ENCODE data around the gene ACTA2.

Gene ACTA2

GRCh38 chr10:88944813-88945212 is 7.8 kb downstream of the ACTA2 start:
- no peak overlapping the region for H3K4me3 ChIP-seq (ENCODE audit: low read depth, low read length)
- TF ChIP-seq, protein P1, sequence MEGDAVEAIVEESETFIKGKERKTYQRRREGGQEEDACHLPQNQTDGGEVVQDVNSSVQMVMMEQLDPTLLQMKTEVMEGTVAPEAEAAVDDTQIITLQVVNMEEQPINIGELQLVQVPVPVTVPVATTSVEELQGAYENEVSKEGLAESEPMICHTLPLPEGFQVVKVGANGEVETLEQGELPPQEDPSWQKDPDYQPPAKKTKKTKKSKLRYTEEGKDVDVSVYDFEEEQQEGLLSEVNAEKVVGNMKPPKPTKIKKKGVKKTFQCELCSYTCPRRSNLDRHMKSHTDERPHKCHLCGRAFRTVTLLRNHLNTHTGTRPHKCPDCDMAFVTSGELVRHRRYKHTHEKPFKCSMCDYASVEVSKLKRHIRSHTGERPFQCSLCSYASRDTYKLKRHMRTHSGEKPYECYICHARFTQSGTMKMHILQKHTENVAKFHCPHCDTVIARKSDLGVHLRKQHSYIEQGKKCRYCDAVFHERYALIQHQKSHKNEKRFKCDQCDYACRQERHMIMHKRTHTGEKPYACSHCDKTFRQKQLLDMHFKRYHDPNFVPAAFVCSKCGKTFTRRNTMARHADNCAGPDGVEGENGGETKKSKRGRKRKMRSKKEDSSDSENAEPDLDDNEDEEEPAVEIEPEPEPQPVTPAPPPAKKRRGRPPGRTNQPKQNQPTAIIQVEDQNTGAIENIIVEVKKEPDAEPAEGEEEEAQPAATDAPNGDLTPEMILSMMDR (IDR thresholded peaks at IDR 0.05; ENCODE audit: low read depth, low read length), result no peak

- no peak overlapping the region for H3K4me3 ChIP-seq (ENCODE audit: low read depth, low read length)
- TF ChIP-seq, protein P1 (IDR thresholded peaks at IDR 0.05; ENCODE audit: low read depth, low read length), result no peak
These were observed 8.8 kb downstream of the ACTA2 start for GRCh38 chr10:88943778-88944177.

GRCh38 chr10:88941026-88941425 is 11.5 kb downstream of the ACTA2 start:
- TF ChIP-seq, protein P1 (IDR thresholded peaks at IDR 0.05; ENCODE audit: low read depth, low read length), result no peak

DNA sequence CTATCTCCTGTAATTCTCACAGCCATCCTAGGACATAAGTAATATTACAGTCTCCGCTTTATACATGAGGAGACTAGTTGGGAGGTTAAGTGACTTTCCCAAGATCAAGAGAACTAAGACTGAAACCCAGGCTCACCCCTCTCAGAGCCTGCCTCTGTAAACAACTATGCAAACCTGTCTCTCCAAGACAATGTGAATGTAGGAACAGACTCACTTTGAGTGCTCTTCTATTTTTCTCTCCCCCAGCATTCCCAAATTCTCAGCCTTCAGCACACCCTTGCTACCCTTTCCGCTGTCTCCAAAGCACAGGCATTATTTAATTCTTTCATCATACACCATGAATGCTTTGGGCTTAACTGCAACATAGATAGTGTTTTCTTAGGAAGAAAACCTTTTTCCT is 13.6 kb downstream of the ACTA2 start:
- H3K4me3 ChIP-seq (ENCODE audit: low read depth, low read length), result no peak overlapping the region
- TF ChIP-seq, protein P1 (IDR thresholded peaks at IDR 0.05; ENCODE audit: low read depth, low read length), result no peak

More at GRCh38 chr10:88941026-88941425, 11.5 kb downstream of the ACTA2 start:
- no peak overlapping the region for H3K4me3 ChIP-seq (ENCODE audit: low read depth, low read length)

GRCh38 chr10:88938039-88938438 is 14.5 kb downstream of the ACTA2 start:
- no peak overlapping the region for H3K4me3 ChIP-seq (ENCODE audit: low read depth, low read length)
- TF ChIP-seq, protein P1 (IDR thresholded peaks at IDR 0.05; ENCODE audit: low read depth, low read length), result no peak

GRCh38 chr10:88936656-88937055 is 15.9 kb downstream of the ACTA2 start:
- TF ChIP-seq, protein P1 (IDR thresholded peaks at IDR 0.05; ENCODE audit: low read depth, low read length), result no peak
- H3K4me3 ChIP-seq (ENCODE audit: low read depth, low read length), result no peak overlapping the region

GRCh38 chr10:88934900-88935672 is 17.5 kb downstream of the ACTA2 start:
- H3K4me3 ChIP-seq (ENCODE audit: low read depth, low read length), result no peak overlapping the region
- TF ChIP-seq, protein P1 (IDR thresholded peaks at IDR 0.05; ENCODE audit: low read depth, low read length), result peak; percentile 87
